Mesodermal cell (in vitro differentiated cells): ENCODE measurements around the gene COPB1.

Experiments used
- H3K27ac ChIP-seq: 2 replicates; pipeline ENCODE4 v1.7.0; 2013; ENCODE audit warnings: mild to moderate bottlenecking, low read depth, low read length, moderate library complexity; ENCODE audit not compliant: severe bottlenecking
- H3K36me3 ChIP-seq: 2 replicates; pipeline ENCODE4 v1.7.1; 2013; ENCODE audit warnings: mild to moderate bottlenecking, low read length, moderate library complexity; ENCODE audit not compliant: control insufficient read depth, insufficient read depth
- H3K4me1 ChIP-seq: one replicate; pipeline ENCODE4 v1.7.1; 2013; ENCODE audit warnings: mild to moderate bottlenecking, low read length; ENCODE audit not compliant: insufficient read depth, control insufficient read depth, poor library complexity, severe bottlenecking
- H3K4me3 ChIP-seq: 2 replicates; pipeline ENCODE4 v1.7.0; 2013; ENCODE audit warnings: low read length, control low read depth, mild to moderate bottlenecking; ENCODE audit not compliant: insufficient read depth, poor library complexity, severe bottlenecking; ENCODE audit errors: extremely low read depth
- H3K9me3 ChIP-seq: 2 replicates; pipeline ENCODE4 v1.7.1; 2013; ENCODE audit warnings: mild to moderate bottlenecking, low read length, moderate library complexity; ENCODE audit not compliant: control insufficient read depth
- WGBS, 2 experiments: methylation state at CpG; one replicate each; pipeline ENCODE4 v1.1.5; 2013; ENCODE audit warnings: missing lambda C conversion rate in 2 of 2; ENCODE audit not compliant: insufficient coverage in 2 of 2; 5-methylcytosine and 5-hydroxymethylcytosine counted together

COPB1 gene

GRCh38 chr11:14424096-14424495 lies 75.5 kb downstream of the COPB1 start:
- Histone ChIP-seq H3K4me3 (no peak overlapping the region), H3K4me1 (peaks cover 36% of the 10 kb centered on the region), H3K36me3 (no peaks in the 10 kb centered on the region), H3K9me3 (no peaks in the 10 kb centered on the region), H3K27ac (peak overlapping the region; percentile 93)

DNA sequence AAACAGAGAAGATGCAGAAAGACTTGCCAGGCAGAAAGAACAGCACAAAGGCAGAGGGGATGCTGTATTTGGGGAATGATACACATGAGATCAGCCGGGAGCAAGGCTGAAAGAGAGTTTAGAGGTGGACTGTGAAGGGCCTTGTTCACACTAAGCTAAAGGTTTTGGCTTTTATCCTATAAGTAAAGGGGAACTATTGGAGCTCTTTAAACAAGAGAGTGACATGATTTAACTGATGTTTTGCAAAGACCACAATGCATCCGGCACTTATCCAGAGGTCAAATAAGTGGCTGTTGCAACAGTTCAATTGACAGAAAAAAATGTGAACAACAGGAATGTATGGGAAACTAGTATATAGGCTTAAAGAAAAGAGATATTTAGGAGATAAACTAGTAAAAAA lies 76.0 kb downstream of the COPB1 start:
- 84 to 90% methylated on average over 2 of the region's 2 CpGs for WGBS, 2 experiments
- Histone ChIP-seq H3K36me3 (no peaks in the 10 kb centered on the region), H3K27ac (peak overlapping the region; percentile 93)

GRCh38 chr11:14422814-14423182 lies 76.8 kb downstream of the COPB1 start:
- Histone ChIP-seq H3K27ac (peak overlapping the region; percentile 93), H3K9me3 (no peaks in the 10 kb centered on the region), H3K36me3 (no peaks in the 10 kb centered on the region), H3K4me1 (peaks cover 38% of the 10 kb centered on the region), H3K4me3 (no peak overlapping the region)
- WGBS, 2 experiments = 0% methylated on average over 1 of the region's 2 CpGs; no CpG with 5 or more reads in 1 of the 2 experiments

More for the DNA sequence above, 76.0 kb downstream of the COPB1 start:
- H3K4me3 ChIP-seq = no peak overlapping the region
- peaks cover 36% of the 10 kb centered on the region for H3K4me1 ChIP-seq
- no peaks in the 10 kb centered on the region for H3K9me3 ChIP-seq

- Histone ChIP-seq H3K4me3 (no peak overlapping the region), H3K36me3 (no peaks in the 10 kb centered on the region), H3K27ac (peak overlapping the region; percentile 93), H3K4me1 (peaks cover 44% of the 10 kb centered on the region), H3K9me3 (no peaks in the 10 kb centered on the region)
- 8 to 11% methylated on average over 9 to 12 of the region's 15 CpGs for WGBS, 2 experiments
Observed at GRCh38 chr11:14422052-14422813, 77.4 kb downstream of the COPB1 start.

GRCh38 chr11:14420223-14420622 lies 79.4 kb downstream of the COPB1 start:
- 94 to 100% methylated on average over 2 of the region's 3 CpGs for WGBS, 2 experiments
- no peaks in the 10 kb centered on the region for H3K36me3 ChIP-seq
- H3K4me1 ChIP-seq = peaks cover 50% of the 10 kb centered on the region
- no peaks in the 10 kb centered on the region for H3K9me3 ChIP-seq
- H3K27ac ChIP-seq = no peak overlapping the region
- no peak overlapping the region for H3K4me3 ChIP-seq

GRCh38 chr11:14418801-14419417 lies 80.7 kb downstream of the COPB1 start:
- Histone ChIP-seq H3K9me3 (no peaks in the 10 kb centered on the region), H3K36me3 (no peaks in the 10 kb centered on the region), H3K4me3 (no peak overlapping the region), H3K27ac (no peak overlapping the region), H3K4me1 (peaks cover 49% of the 10 kb centered on the region)
- WGBS, 2 experiments = 77 to 100% methylated on average over 1 of the region's 6 CpGs

GRCh38 chr11:14417617-14418374 lies 81.8 kb downstream of the COPB1 start:
- Histone ChIP-seq H3K4me1 (peaks cover 48% of the 10 kb centered on the region), H3K9me3 (no peaks in the 10 kb centered on the region), H3K36me3 (no peaks in the 10 kb centered on the region), H3K27ac (no peak overlapping the region), H3K4me3 (no peak overlapping the region)
- WGBS, 2 experiments = 82 to 95% methylated on average over 2 of the region's 4 CpGs

DNA sequence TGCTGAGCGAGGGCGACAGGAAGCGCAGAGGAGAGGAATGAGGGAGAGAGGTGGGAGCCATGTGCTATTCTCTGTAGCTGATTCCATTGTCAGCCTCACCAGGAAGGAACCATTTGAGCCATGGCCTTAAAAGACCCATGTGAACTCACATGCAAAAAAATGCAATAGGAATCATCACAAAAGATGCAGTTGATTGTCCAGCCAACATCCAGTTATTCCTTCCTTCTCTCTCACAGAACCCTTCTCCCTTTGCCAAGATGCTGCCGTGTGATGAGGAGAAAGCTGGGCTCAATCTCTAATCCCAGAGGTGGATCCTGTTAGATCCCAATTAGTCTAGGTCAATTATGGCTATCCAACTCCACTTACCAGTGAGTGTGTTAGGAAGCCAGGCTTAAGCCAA lies 82.4 kb downstream of the COPB1 start:
- 95 to 100% methylated on average over 4 of the region's 4 CpGs for WGBS, 2 experiments
- Histone ChIP-seq H3K4me1 (peaks cover 45% of the 10 kb centered on the region), H3K9me3 (no peaks in the 10 kb centered on the region), H3K4me3 (no peak overlapping the region), H3K27ac (no peak overlapping the region), H3K36me3 (no peaks in the 10 kb centered on the region)

DNA sequence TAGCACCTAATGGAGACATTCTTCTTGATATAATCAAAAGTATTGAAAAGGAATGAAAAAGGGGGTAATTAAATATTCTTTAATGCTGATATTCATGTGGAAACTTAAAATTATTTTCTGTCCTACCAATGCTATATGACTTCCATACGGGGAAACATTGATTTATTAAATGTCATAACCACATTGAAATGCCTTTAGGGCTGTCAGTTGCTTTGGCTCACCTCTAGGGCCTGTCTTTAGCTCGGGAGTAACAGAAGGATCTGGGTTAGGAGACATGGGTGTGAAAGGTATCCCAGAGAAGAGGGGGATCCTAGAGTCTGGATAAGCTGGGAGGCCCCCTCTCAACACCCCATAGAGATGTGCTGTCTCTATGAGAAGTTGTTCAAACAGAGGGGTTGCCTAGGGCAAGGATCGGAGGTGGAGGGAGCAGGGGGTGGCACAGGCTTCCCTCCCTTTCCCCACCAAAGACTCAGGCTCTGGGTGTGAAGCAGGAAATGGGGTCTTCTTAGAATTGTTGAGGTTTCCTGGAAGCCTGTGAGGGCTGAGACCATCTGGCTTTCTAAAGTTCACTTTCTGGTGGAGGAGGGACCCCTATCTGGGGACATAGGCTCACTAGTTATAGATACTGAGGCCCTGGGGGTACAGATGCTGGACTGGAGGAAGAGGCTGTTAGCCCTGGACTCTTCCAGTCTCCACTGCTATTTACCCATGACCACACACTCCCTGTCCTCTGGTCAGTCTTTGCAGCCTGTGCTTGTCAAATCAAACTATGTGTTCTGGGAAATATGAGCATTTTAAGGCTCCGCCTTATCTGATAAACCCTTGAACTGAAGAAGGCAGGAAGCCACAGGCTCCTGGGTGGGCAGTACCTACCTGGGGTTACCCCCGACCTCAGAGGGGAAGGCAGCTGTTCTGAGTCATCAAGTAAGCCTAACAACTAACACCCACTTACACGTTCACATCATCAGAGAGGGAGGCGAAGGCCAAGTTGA lies 84.8 kb downstream of the COPB1 start:
- WGBS, 2 experiments = 66 to 80% methylated on average over 3 to 5 of the region's 7 CpGs
- Histone ChIP-seq H3K4me3 (no peak overlapping the region), H3K4me1 (peaks cover 36% of the 10 kb centered on the region), H3K9me3 (no peaks in the 10 kb centered on the region), H3K27ac (no peak overlapping the region), H3K36me3 (no peaks in the 10 kb centered on the region)
